Measurements from ENCODE around the gene HJV. TPM values are rescaled to one million over a fixed set of nuclear protein-coding genes. Genes with fewer than 3 reads are reported as not detected.

HJV gene
- total RNA-seq, 1 experiment from 2014 or later: not detected

- CTCF ChIA-PET: interaction anchor here (0.7 to 2.0 kb wide), 12 partner anchors 8 to 74 kb away, joined by 3 to 40 read pairs (median 4); partner anchors contain the start of genes ANKRD34A, LIX1L, POLR3GL and RBM8A
- H3K9ac ChIP-seq (ENCODE audit: low read length): no peak overlapping the region
These were observed 44.5 kb downstream of the HJV start for GRCh38 chr1:145977016-145977415.

More at GRCh38 chr1:145977016-145977415, 44.5 kb downstream of the HJV start:
- no peaks in the 10 kb centered on the region for H4K20me1 ChIP-seq (ENCODE audit: insufficient read depth)
- H3K36me3 ChIP-seq (ENCODE audit: control insufficient read depth in 1 of 2, insufficient read depth in 2 of 2, low read length in 2 of 2): no peaks in the 10 kb centered on the region
- TF ChIP-seq EZH2phosphoT487 (IDR thresholded peaks at IDR 0.05; ENCODE audit: borderline replicate concordance) (no peak), POLR2A (IDR thresholded peaks at IDR 0.05; ENCODE audit: borderline replicate concordance, extremely low read depth, insufficient read depth, insufficient read length) (no peak), FOSL1 (IDR thresholded peaks at IDR 0.05; ENCODE audit: low read depth) (no peak), EZH2 (IDR thresholded peaks at IDR 0.05) (no peak), SRF (IDR thresholded peaks at IDR 0.05; ENCODE audit: low read depth) (no peak), ELF1 (IDR thresholded peaks at IDR 0.05; ENCODE audit: borderline replicate concordance, low read depth) (no peak), MAX (IDR thresholded peaks at IDR 0.05) (no peak), YY1 (IDR thresholded peaks at IDR 0.05; ENCODE audit: extremely low read depth, insufficient replicate concordance, low read depth, low read length) (no peak), ZBTB33 (IDR thresholded peaks at IDR 0.05; ENCODE audit: extremely low read depth, insufficient replicate concordance, low read length) (no peak), CBX3 (IDR thresholded peaks at IDR 0.05; ENCODE audit: low read depth) (no peak), RAD21 (IDR thresholded peaks at IDR 0.05; ENCODE audit: low read depth) (no peak), ZNF274 (IDR thresholded peaks at IDR 0.05; ENCODE audit: low read depth, low read length) (no peak), ATF3 (IDR thresholded peaks at IDR 0.05) (no peak), CEBPB (IDR thresholded peaks at IDR 0.05; ENCODE audit: low read depth) (no peak)
- no peaks in the 10 kb centered on the region for H3K9me3 ChIP-seq (ENCODE audit: control insufficient read depth in 1 of 2, insufficient read depth in 1 of 2, low read depth in 1 of 2, low read length in 2 of 2)
- RAD21 ChIA-PET (ENCODE audit: low non-redundant PET in 1 of 2, low total read pairs in 2 of 2, uncharacterized antibody in 2 of 2, unreplicated experiment in 2 of 2): interaction anchor here in 1 of 2 experiments (1.9 kb wide), 1 partner anchor 30 kb away, joined by 13 read pairs; no protein-coding TSS in a partner anchor
- BruUV-seq (replicated peaks): no TSS peak
- H3K79me2 ChIP-seq (ENCODE audit: insufficient read depth, low read length): no peaks in the 10 kb centered on the region
- H3K27me3 ChIP-seq (ENCODE audit: insufficient read depth, low read length): no peaks in the 10 kb centered on the region
- H2AFZ ChIP-seq (ENCODE audit: low read depth, low read length, poor library complexity, severe bottlenecking): peak overlapping the region; percentile 60
- peaks cover 30 to 39% of the 10 kb centered on the region in 2 experiments for H3K4me1 ChIP-seq (ENCODE audit: control insufficient read depth in 1 of 2, insufficient read depth in 2 of 2, low read length in 2 of 2)
- H3K4me2 ChIP-seq (ENCODE audit: low read length): peak overlapping the region; percentile 25; the same call in 1 of the 2 replicates
- ATAC-seq: no peak
- no peak overlapping the region for H3K4me3 ChIP-seq (replicated peaks in 1 of 2; ENCODE audit: low read depth in 1 of 2, low read length in 2 of 2)
- DNase-seq (ENCODE audit: low read depth, low spot score): no peak
- POLR2A ChIA-PET: interaction anchor here (1.0 to 1.5 kb wide), 4 partner anchors 13 to 76 kb away, joined by 3 to 6 read pairs (median 4); partner anchors contain the start of genes ANKRD34A and POLR3GL
- H3K27ac ChIP-seq (ENCODE audit: low read depth, low read length): no peak overlapping the region
- no peaks in the 10 kb centered on the region for H3K9me2 ChIP-seq (ENCODE audit: insufficient read depth)
- intact Hi-C loops (cut with micrococcal nuclease): loop anchor here (1.0 to 5.0 kb wide), 4 partner anchors 30 to 85 kb away; no protein-coding TSS in a partner anchor
